OCI-LY7 (cell line): ENCODE measurements around the gene ANKRD35. TPM values are rescaled to one million over a fixed set of nuclear protein-coding genes. Genes with fewer than 3 reads are reported as not detected.

Experiments used
- BruUV-seq: library from RNA; stranded (reverse); fragments of 400-500 nt; replicated peaks from 2 replicates; lab custom pipeline; 2021; lab: Mats Ljungman, UMichigan
- CTCF ChIA-PET: fragments of 300-600 bp; sonication (Branson Sonifier 250); formaldehyde crosslinking; loops from one replicate; lab custom pipeline; 2022; ENCODE audit warnings: antibody characterized with exemption; ENCODE audit not compliant: unreplicated experiment; lab: Charles Lee
- POLR2A ChIA-PET: fragments of 300-600 bp; sonication (Branson Sonifier 250); formaldehyde crosslinking; loops from one replicate; lab custom pipeline; 2022; ENCODE audit warnings: antibody characterized with exemption; lab: Charles Lee
- DNase-seq: peaks from one replicate; pipeline ENCODE4 v3.0.0-alpha.2; 2015; ENCODE audit warnings: low spot score
- H2AFZ ChIP-seq: fragments of 200-600 bp; sonication (generic), shearing (Covaris generic); 2 replicates; pipeline ENCODE4 v1.6.1; 2014; ENCODE audit warnings: mild to moderate bottlenecking, antibody characterized with exemption, low read length, moderate library complexity
- H3K27ac ChIP-seq: fragments of 200-600 bp; sonication (generic); 2 replicates; pipeline ENCODE4 v1.5.1; 2014; ENCODE audit warnings: mixed run types, low read depth, mild to moderate bottlenecking, moderate library complexity, low read length, inconsistent platforms; ENCODE audit not compliant: poor library complexity, severe bottlenecking
- H3K36me3 ChIP-seq: fragments of 200-600 bp; sonication (generic); 2 replicates; pipeline ENCODE4 v1.6.1; 2014; ENCODE audit warnings: mild to moderate bottlenecking, antibody characterized with exemption, low read length, moderate library complexity, mixed read lengths; ENCODE audit not compliant: insufficient read depth
- H3K4me1 ChIP-seq: fragments of 200-600 bp; sonication (generic); 2 replicates; pipeline ENCODE4 v1.5.1; 2014; ENCODE audit warnings: mild to moderate bottlenecking, low read length; ENCODE audit not compliant: insufficient read depth, poor library complexity, severe bottlenecking
- H3K4me2 ChIP-seq: fragments of 200-600 bp; sonication (generic); 2 replicates; pipeline ENCODE4 v1.6.1; 2014; ENCODE audit warnings: mild to moderate bottlenecking, low read length
- H3K4me3 ChIP-seq: fragments of 200-600 bp; sonication (generic); 2 replicates; pipeline ENCODE4 v1.5.1; 2014; ENCODE audit warnings: mild to moderate bottlenecking, low read depth, low read length; ENCODE audit not compliant: poor library complexity, severe bottlenecking
- H3K79me2 ChIP-seq: fragments of 200-600 bp; sonication (generic); 2 replicates; pipeline ENCODE4 v1.6.1; 2016; ENCODE audit warnings: low read depth, mild to moderate bottlenecking, low read length, moderate library complexity, mixed read lengths; ENCODE audit not compliant: insufficient read depth
- H3K9me2 ChIP-seq: fragments of 200-600 bp; sonication (generic); 2 replicates; pipeline ENCODE4 v1.6.1; 2016; ENCODE audit warnings: mild to moderate bottlenecking, low read length, mixed read lengths; ENCODE audit not compliant: insufficient read depth
- H3K9me3 ChIP-seq: fragments of 200-600 bp; sonication (generic); 2 replicates; pipeline ENCODE4 v1.6.1; 2014; ENCODE audit warnings: mild to moderate bottlenecking, mixed run types, low read length, mixed read lengths
- H4K20me1 ChIP-seq: fragments of 200-600 bp; sonication (generic); 2 replicates; pipeline ENCODE4 v1.6.1; 2014; ENCODE audit warnings: mild to moderate bottlenecking, antibody characterized with exemption, low read length, moderate library complexity, mixed read lengths; ENCODE audit not compliant: insufficient read depth
- CTCF ChIP-seq: fragments of 200-600 bp; sonication (generic); conservative IDR thresholded peaks from 2 replicates; pipeline ENCODE4 v1.5.1; 2014; ENCODE audit warnings: mild to moderate bottlenecking, antibody characterized with exemption, low read length, moderate library complexity, mixed read lengths
- EZH2phosphoT487 ChIP-seq: fragments of 200-600 bp; sonication (generic); IDR thresholded peaks from 2 replicates; pipeline ENCODE4 v1.6.1; 2018; ENCODE audit warnings: low read depth, borderline replicate concordance, mild to moderate bottlenecking, mixed run types, antibody characterized with exemption, low read length, moderate library complexity, mixed read lengths
- intact Hi-C: fragments of 100-400 bp; cut with micrococcal nuclease; formaldehyde crosslinking; loops from one replicate; pipeline ENCODE4 v1.10.0; 2022; ENCODE audit not compliant: unreplicated experiment
- total RNA-seq, 2 experiments: library from RNA; depleted of rRNA in 1 of 2; stranded (reverse); fragments of >200 nt in 1 of 2; shearing (Covaris generic) in 1 of 2; gene quantifications; 2 replicates each; pipeline ENCODE4 v1.2.3, GENCODE V29; 2014 to 2022

Gene ANKRD35
- total RNA-seq, 2 experiments from 2014 or later: not detected

- no TSS peak for BruUV-seq
- intact Hi-C loops: no loop called here
- no peaks in the 10 kb centered on the region for H3K79me2 ChIP-seq
- POLR2A ChIA-PET: interaction anchor here (0.5 to 2.0 kb wide), 7 partner anchors 9 to 66 kb away, joined by 3 to 9 read pairs (median 3); partner anchors contain the start of genes LIX1L and RBM8A
- no peaks in the 10 kb centered on the region for H3K9me2 ChIP-seq
- no peak for TF ChIP-seq CTCF
- no peak for TF ChIP-seq EZH2phosphoT487
- CTCF ChIA-PET: interaction anchor here (0.6 to 0.9 kb wide), 3 partner anchors 9 to 83 kb away, joined by 3 read pairs; partner anchors contain the start of genes POLR3GL and RBM8A
- H3K4me3 ChIP-seq: peak within 1 kb of the TSS; percentile 85
- peak within 1 kb of the TSS; percentile 58 for H3K27ac ChIP-seq
- no peaks in the 10 kb centered on the region for H4K20me1 ChIP-seq
- peaks cover 28% of the 10 kb centered on the region for H3K36me3 ChIP-seq
- peaks cover 16% of the 10 kb centered on the region for H3K4me1 ChIP-seq
- peak within 1 kb of the TSS; percentile 77 for H3K4me2 ChIP-seq
- DNase-seq: peak; percentile 89
- no peaks in the 10 kb centered on the region for H3K9me3 ChIP-seq
- H2AFZ ChIP-seq: peak within 1 kb of the TSS; percentile 70; the same call in 1 of the 2 replicates
These were observed 32.7 kb upstream of the ANKRD35 start, which contains the start of gene PEX11B for GRCh38 chr1:145918144-145918991. PEX11B (minus strand) TSS chr1:145918717; CDS start chr1:145918688, 29 bp downstream.

- Histone ChIP-seq H3K36me3 (peaks cover 25% of the 10 kb centered on the region; the same call in 1 of the 2 replicates), H3K4me3 (peak overlapping the region; percentile 85), H3K4me2 (peak overlapping the region; percentile 77), H3K9me3 (no peaks in the 10 kb centered on the region), H3K79me2 (no peaks in the 10 kb centered on the region), H2AFZ (peak overlapping the region; percentile 70; the same call in 1 of the 2 replicates), H4K20me1 (no peaks in the 10 kb centered on the region), H3K9me2 (no peaks in the 10 kb centered on the region), H3K4me1 (peaks cover 17% of the 10 kb centered on the region), H3K27ac (no peak overlapping the region)
- ChIA-PET CTCF (no interaction called here), POLR2A (interaction anchor here (2.0 kb wide), 1 partner anchor 10 kb away, joined by 5 read pairs; the partner anchor contains the start of gene RBM8A)
- DNase-seq: no peak
- intact Hi-C loops: no loop called here
- no TSS peak for BruUV-seq
- TF ChIP-seq CTCF: no peak
- TF ChIP-seq EZH2phosphoT487: no peak
These were observed 31.9 kb upstream of the ANKRD35 start for GRCh38 chr1:145917595-145917994.
